Naive thymus-derived CD8-positive, alpha-beta T cell (primary cell): ENCODE data around the gene HIGD1B. TPM values are rescaled to one million over a fixed set of nuclear protein-coding genes. Genes with fewer than 3 reads are reported as not detected.

Experiments used
- ATAC-seq, 2 donors: fragments of 150-1000 bp; cut with Tn5 transposase in 1 of 2; sonication (Bioruptor Pico), chemical (Tn5 transposase) in 1 of 2; 1 replicate in 1 of 2; 2 replicates in 1 of 2; pipeline ENCODE4 v1.10.0; 2021; ENCODE audit warnings: mild to moderate bottlenecking in 2 of 2, moderate library complexity in 2 of 2
- POLR2A ChIA-PET: fragments of 350-600 bp; sonication (Branson Sonifier 250); formaldehyde crosslinking; loops from one replicate; lab custom pipeline; 2021; ENCODE audit warnings: antibody characterized with exemption; lab: Charles Lee
- DNase-seq, 10 donors: peaks; one replicate each; pipeline versions ENCODE4 v3.0.0 to v3.0.0-alpha.2; 2020 to 2022
- H3K27ac Mint-ChIP-seq, 10 donors: one replicate each; pipeline ENCODE4 v1.8.0; 2020 to 2022; ENCODE audit warnings: mild to moderate bottlenecking in 10 of 10, mixed read lengths in 10 of 10, moderate library complexity in 4 of 10, inconsistent platforms in 1 of 10
- H3K27me3 Mint-ChIP-seq, 5 donors: one replicate each; pipeline ENCODE4 v1.8.0; 2021 to 2022; ENCODE audit warnings: mixed read lengths in 5 of 5
- H3K36me3 Mint-ChIP-seq, 3 donors: one replicate each; pipeline ENCODE4 v1.8.0; 2020 to 2022; ENCODE audit warnings: mixed read lengths in 3 of 3, mild to moderate bottlenecking in 2 of 3, inconsistent platforms in 1 of 3
- H3K4me1 Mint-ChIP-seq, 4 donors: one replicate each; pipeline ENCODE4 v1.8.0; 2021 to 2022; ENCODE audit warnings: mixed read lengths in 4 of 4
- H3K4me3 Mint-ChIP-seq, 10 donors: one replicate each; pipeline ENCODE4 v1.8.0; 2020 to 2022; ENCODE audit warnings: mild to moderate bottlenecking in 10 of 10, mixed read lengths in 10 of 10, moderate library complexity in 6 of 10, inconsistent platforms in 1 of 10
- H3K9me3 Mint-ChIP-seq, 9 donors: one replicate each; pipeline ENCODE4 v1.8.0; 2020 to 2022; ENCODE audit warnings: mixed read lengths in 9 of 9, mild to moderate bottlenecking in 3 of 9, inconsistent platforms in 1 of 9, moderate library complexity in 1 of 9
- polyA plus RNA-seq, 3 donors: library from polyadenylated mRNA; unstranded; fragments of 300-500 nt; fragmentation: Illumina TruSeq; gene quantifications; one replicate each; pipeline ENCODE4 v1.2.3, GENCODE V29; 2021
- total RNA-seq, 8 experiments: library from RNA in 2 of 8; stranded (reverse) in 2 of 8; gene quantifications; one replicate each; pipeline ENCODE4 v1.2.3 and lab custom pipeline; 2021 to 2026

The HIGD1B gene
- total and polyA plus RNA-seq, 5 experiments from 2014 or later, result 0.35 to 0.75 TPM; not detected in 3

DNA sequence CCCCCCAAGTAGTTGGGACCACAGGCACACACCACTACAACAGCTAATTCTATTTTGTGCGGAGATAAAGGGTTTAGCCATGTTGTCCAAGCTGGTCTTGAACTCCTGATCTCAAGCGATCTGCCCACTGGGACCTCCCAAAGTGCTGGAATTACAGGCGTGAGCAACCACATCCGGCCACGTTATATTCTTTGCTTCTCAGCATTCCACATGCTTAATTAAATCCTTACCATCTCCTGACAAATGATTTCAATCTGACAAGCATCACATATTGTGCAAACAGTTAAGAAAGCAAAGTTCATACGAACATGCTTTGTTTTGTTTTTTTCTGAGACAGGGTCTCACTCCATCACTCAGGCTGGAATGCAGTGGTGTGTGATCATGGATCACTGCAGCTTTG is 18.2 kb downstream of the HIGD1B start:
- ATAC-seq, result no peak

DNA sequence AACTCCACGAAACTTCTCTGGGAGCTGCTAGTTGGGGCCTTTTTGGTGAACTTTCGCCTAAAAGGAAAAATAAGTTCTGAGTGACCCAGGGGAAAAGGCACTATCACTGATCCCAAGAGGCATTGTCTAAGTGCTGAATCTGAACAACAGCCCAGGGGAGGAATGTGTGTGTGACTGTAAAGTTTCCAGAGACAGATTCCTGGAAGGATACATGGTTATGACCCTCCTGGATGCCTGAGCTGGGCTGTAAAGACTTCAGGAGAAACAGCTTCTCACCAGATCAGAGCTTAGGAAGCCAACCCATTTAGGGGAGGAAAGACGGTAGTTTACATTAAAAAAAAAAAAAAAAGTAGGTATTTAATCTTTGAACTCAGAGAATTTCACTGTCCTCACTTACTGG is 20.2 kb downstream of the HIGD1B start:
- H3K4me3 Mint-ChIP-seq, result no peak overlapping the region
- H3K27me3 Mint-ChIP-seq, result no peaks in the 10 kb centered on the region
- POLR2A ChIA-PET, result interaction anchor here (0.7 kb wide), 1 partner anchor 358 kb away, joined by 3 read pairs; no protein-coding TSS in a partner anchor
- no peaks in the 10 kb centered on the region for H3K4me1 Mint-ChIP-seq
- DNase-seq (no peak), ATAC-seq (no peak)
- H3K9me3 Mint-ChIP-seq, result no peaks in the 10 kb centered on the region
- H3K27ac Mint-ChIP-seq, result no peak overlapping the region
- peaks cover 0 to 91% (median 20%) of the 10 kb centered on the region in 3 donors for H3K36me3 Mint-ChIP-seq

More for the DNA sequence above, 18.2 kb downstream of the HIGD1B start:
- peak overlapping the region in 1 of 10 donors; percentile 28 for H3K27ac Mint-ChIP-seq
- no peaks in the 10 kb centered on the region for H3K27me3 Mint-ChIP-seq
- H3K4me1 Mint-ChIP-seq, result peaks cover 0 to 1% (median 0%) of the 10 kb centered on the region in 4 donors
- no peak overlapping the region for H3K4me3 Mint-ChIP-seq
- POLR2A ChIA-PET, result interaction anchor here (1.3 kb wide), 1 partner anchor 91 kb away, joined by 4 read pairs; no protein-coding TSS in a partner anchor
- H3K9me3 Mint-ChIP-seq, result no peaks in the 10 kb centered on the region
- peaks cover 0 to 91% (median 11%) of the 10 kb centered on the region in 3 donors for H3K36me3 Mint-ChIP-seq
- DNase-seq, result no peak

DNA sequence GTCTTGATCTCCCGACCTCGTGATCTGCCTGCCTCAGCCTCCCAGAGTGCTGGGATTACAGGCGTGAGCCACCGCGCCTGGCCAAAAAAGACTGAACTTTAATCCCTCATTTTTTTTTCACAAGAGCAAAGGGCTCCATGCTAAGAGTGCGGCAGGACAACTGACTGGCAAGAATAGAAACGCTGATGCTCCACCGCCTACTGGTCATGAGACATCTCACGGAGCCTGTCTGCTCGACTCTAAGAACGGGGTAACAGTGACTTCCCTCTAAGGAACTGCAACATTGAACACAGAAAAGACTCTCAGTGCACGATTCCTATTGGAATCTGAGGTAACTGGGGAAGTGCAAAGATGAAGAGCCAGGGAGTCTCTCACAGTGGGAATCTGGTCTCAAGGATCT is 23.9 kb downstream of the HIGD1B start:
- no peaks in the 10 kb centered on the region for H3K9me3 Mint-ChIP-seq
- H3K27me3 Mint-ChIP-seq, result no peaks in the 10 kb centered on the region
- no peak for ATAC-seq
- DNase-seq, result no peak
- peaks cover 0 to 92% (median 21%) of the 10 kb centered on the region in 3 donors for H3K36me3 Mint-ChIP-seq
- no peak overlapping the region for H3K4me3 Mint-ChIP-seq
- H3K27ac Mint-ChIP-seq, result no peak overlapping the region
- POLR2A ChIA-PET, result no interaction called here
- no peaks in the 10 kb centered on the region for H3K4me1 Mint-ChIP-seq

DNA sequence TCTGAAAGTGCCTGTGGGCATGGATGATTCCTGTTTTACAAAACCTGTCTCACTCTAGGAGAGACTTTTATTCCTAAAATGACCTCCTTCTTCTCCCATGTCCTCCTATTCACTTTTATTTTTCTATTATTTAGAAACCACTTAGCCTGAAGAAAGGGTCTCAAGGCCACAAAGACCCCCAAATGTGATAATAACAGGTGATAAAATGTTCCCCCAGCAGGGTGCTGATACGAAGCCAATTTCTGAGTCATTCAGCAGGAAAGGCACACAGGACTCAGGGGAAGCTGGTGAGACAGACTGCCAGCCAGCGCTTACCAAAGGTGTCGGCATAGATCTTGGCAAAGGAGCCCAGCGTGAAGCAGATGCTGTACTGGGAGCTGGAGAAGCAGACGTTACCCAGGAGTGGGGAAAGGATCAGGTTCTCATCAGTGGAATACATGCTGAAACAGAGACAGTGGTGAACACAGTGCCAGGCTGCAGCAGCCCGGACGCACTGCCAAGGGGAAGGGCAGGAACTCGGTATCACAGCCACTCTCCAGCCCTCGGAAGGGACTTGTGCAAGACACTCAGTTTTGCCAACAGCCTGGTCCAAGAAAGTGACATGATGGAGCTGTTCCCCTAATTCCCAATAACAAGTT is 24.6 kb downstream of the HIGD1B start:
- H3K36me3 Mint-ChIP-seq, result peaks cover 0 to 91% (median 24%) of the 10 kb centered on the region in 3 donors
- no peaks in the 10 kb centered on the region for H3K9me3 Mint-ChIP-seq
- H3K4me1 Mint-ChIP-seq, result no peaks in the 10 kb centered on the region
- no peak for DNase-seq
- H3K27me3 Mint-ChIP-seq, result no peaks in the 10 kb centered on the region
- no peak overlapping the region for H3K4me3 Mint-ChIP-seq
- no peak for ATAC-seq
- POLR2A ChIA-PET, result no interaction called here
- peak overlapping the region in 1 of 10 donors; percentile 73 for H3K27ac Mint-ChIP-seq

DNA sequence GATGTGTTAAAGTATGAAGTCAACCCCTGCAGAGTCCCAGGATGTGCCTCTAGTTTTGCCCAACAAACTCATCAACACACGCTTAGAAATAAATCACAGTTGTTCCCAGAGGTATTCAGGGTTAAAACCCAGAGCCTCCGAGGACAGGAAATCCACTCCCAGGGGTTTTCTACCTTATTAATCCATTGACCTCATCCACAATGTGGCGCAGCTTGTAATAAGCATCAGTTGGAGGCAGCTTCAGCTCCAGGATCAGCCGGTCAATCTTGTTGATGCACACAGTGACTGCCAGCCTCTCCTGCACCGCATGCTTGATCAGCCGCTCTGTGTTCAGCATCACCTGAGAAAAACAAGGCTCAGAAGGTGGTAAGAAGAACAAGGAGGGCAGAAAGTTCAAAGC is 28.1 kb downstream of the HIGD1B start:
- Mint-ChIP-seq H3K27ac (no peak overlapping the region), H3K27me3 (no peaks in the 10 kb centered on the region), H3K9me3 (no peaks in the 10 kb centered on the region), H3K4me1 (peaks cover 0 to 5% (median 0%) of the 10 kb centered on the region in 4 donors), H3K36me3 (peaks cover 0 to 90% (median 28%) of the 10 kb centered on the region in 3 donors), H3K4me3 (no peak overlapping the region)
- DNase-seq (no peak), ATAC-seq (no peak)
- POLR2A ChIA-PET, result no interaction called here

DNA sequence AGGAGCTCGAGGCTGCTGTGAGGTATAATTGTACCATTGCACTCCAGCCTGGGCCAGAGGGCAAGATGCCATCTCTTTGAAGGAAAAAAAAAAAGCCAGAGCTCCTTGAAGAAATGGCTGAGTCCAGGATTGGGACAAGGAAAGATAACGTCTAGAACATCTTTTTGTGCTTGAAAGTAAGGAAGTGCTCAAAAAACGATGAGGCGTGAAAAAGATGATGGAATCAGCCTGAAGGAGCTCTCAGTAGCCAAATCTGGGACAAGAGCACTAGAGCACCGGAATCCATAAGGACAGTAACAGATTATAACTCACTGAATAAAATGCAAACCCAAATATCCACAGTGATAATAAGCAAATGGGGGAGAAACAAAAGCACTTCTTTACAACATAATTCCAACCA is 29.4 kb downstream of the HIGD1B start:
- Mint-ChIP-seq H3K9me3 (no peaks in the 10 kb centered on the region), H3K4me1 (peaks cover 0 to 5% (median 0%) of the 10 kb centered on the region in 4 donors), H3K4me3 (no peak overlapping the region), H3K36me3 (peaks cover 0 to 89% (median 26%) of the 10 kb centered on the region in 3 donors), H3K27ac (no peak overlapping the region), H3K27me3 (no peaks in the 10 kb centered on the region)
- no peak for ATAC-seq
- POLR2A ChIA-PET, result no interaction called here
- no peak for DNase-seq

DNA sequence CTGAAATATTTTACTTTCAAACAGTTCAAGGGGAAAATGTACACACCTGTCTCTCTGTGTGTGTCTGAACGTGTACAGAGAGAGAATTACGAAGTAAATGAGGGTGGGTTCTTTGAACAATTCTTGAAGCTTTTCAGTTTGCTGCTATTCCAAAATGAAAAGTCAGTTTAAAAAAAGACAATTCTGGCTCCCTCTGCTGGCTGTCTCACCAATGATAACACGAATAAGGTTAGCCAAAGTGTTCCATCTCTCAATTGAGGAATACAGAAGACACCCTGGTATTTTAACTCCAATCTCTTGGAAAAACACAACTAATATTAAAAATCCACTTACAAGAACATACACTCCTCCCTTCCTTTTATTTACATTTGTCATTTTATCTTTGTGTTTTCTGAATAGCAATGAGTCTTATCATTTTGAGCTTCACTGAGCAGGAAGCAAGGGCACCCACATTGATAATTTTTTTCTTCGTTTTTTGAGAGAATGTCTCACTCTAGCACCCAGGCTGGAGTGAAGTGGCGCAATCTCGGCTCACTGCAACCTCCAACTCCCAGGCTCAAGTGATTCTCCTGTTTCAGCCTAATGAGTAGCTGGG is 31.0 kb downstream of the HIGD1B start:
- H3K27me3 Mint-ChIP-seq, result no peaks in the 10 kb centered on the region
- H3K9me3 Mint-ChIP-seq, result no peaks in the 10 kb centered on the region
- H3K36me3 Mint-ChIP-seq, result peaks cover 7 to 89% (median 29%) of the 10 kb centered on the region in 3 donors
- no peak overlapping the region for H3K4me3 Mint-ChIP-seq
- DNase-seq (peak in 3 of 10 donors; percentile 12 to 33 (median 33)), ATAC-seq (no peak)
- POLR2A ChIA-PET, result interaction anchor here (0.5 kb wide), 1 partner anchor 203 kb away, joined by 3 read pairs; no protein-coding TSS in a partner anchor
- peak overlapping the region in 2 of 10 donors; percentile 2 to 11 for H3K27ac Mint-ChIP-seq
- peaks cover 0 to 8% (median under 1%) of the 10 kb centered on the region in 4 donors for H3K4me1 Mint-ChIP-seq

DNA sequence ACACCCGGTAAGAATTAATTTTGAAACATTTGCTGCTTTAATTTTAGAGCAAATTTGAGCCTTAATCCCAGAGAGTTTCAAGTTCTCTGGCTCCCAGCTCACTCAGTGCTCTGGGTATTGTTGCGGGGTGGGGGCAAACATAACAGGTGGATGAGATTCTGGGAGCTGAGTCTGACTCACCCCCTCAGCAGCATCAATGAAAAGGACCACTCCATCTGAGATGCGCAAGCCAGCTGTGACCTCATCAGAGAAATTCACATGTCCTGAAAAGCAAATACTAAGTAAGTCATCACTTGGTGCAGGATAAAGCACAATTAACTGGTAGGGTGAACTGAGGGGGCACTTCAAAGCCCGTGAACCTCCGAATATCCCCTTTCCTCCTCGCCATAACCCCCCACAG is 31.7 kb downstream of the HIGD1B start:
- no peak for DNase-seq
- no peak for ATAC-seq
- Mint-ChIP-seq H3K4me3 (no peak overlapping the region), H3K4me1 (peaks cover 0 to 8% (median under 1%) of the 10 kb centered on the region in 4 donors), H3K36me3 (peaks cover 7 to 86% (median 29%) of the 10 kb centered on the region in 3 donors), H3K27ac (no peak overlapping the region), H3K9me3 (no peaks in the 10 kb centered on the region), H3K27me3 (no peaks in the 10 kb centered on the region)
- POLR2A ChIA-PET, result interaction anchor here (0.5 kb wide), 1 partner anchor 202 kb away, joined by 3 read pairs; no protein-coding TSS in a partner anchor

DNA sequence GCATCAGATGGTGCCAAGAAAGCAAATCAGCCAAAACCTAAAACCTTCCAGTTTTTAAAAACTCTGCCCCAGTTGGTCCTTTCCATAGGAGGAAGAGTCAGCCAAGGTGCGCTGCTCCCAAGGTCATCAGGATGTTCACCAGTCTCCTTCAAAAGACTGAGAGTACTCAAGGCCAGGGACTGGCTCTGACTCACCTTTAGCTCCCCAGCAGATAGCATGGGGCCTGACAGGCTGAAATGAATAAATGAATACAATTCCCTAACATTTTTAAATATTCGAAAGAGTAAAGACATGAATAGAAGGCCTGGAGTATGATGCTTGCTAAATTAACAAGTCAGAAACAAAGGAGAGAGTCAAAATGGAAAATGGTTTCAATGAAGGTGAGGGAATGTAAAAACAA is 32.4 kb downstream of the HIGD1B start:
- ATAC-seq, result no peak
- POLR2A ChIA-PET, result no interaction called here

DNA sequence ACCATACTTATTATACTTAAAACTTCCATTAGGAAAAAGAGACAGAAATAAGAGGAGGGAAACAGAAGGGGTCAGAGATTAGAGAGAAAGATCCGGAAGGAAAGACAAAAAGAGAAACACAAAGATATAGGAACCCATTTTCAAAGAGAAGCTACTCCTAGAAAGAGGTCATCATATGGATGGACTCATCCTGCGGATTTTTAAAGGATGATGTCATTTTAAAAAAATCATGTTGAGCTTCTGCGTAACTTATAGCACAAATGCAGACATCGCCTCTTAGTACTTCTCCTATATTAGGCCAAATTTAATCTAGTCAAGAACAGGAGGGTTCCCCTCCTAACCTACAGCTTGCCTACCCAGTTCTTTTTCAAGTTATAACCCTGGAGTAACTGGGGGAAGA is 33.5 kb downstream of the HIGD1B start:
- Mint-ChIP-seq H3K9me3 (no peaks in the 10 kb centered on the region), H3K36me3 (peaks cover 7 to 91% (median 37%) of the 10 kb centered on the region in 3 donors), H3K4me3 (no peak overlapping the region), H3K27me3 (no peaks in the 10 kb centered on the region), H3K27ac (no peak overlapping the region), H3K4me1 (peaks cover 0 to 11% (median 2%) of the 10 kb centered on the region in 4 donors)
- ATAC-seq (no peak), DNase-seq (no peak)
- POLR2A ChIA-PET, result no interaction called here

More for the DNA sequence above, 32.4 kb downstream of the HIGD1B start:
- no peak for DNase-seq
- Mint-ChIP-seq H3K36me3 (peaks cover 7 to 91% (median 35%) of the 10 kb centered on the region in 3 donors), H3K4me3 (no peak overlapping the region), H3K27me3 (no peaks in the 10 kb centered on the region), H3K9me3 (no peaks in the 10 kb centered on the region), H3K27ac (no peak overlapping the region), H3K4me1 (peaks cover 0 to 8% (median under 1%) of the 10 kb centered on the region in 4 donors)

DNA sequence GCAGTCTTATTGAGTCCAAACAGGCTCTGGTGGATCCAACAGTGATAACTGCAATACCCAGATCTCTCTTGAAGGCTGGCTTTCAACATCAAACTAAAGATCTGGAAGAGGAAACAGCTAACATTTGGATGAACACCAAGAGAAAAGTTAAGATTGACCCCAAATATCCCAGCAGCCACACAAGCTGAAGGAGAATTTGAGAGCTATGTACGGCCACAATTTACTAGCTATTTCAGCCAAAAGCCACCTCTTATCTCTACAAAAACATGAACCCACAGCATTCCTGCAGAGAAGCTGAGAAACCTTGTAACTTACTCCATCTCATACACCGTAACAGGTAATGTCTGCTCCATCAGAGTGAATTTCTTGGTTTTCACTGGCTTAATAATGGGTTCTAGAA is 37.3 kb downstream of the HIGD1B start:
- DNase-seq (no peak), ATAC-seq (no peak)
- Mint-ChIP-seq H3K9me3 (no peaks in the 10 kb centered on the region), H3K27me3 (no peaks in the 10 kb centered on the region), H3K27ac (no peak overlapping the region), H3K4me3 (no peak overlapping the region), H3K36me3 (peaks cover 7 to 62% (median 28%) of the 10 kb centered on the region in 3 donors), H3K4me1 (peaks cover 0 to 15% (median 2%) of the 10 kb centered on the region in 4 donors)
- POLR2A ChIA-PET, result interaction anchor here (0.5 kb wide), 1 partner anchor 268 kb away, joined by 3 read pairs; no protein-coding TSS in a partner anchor

DNA sequence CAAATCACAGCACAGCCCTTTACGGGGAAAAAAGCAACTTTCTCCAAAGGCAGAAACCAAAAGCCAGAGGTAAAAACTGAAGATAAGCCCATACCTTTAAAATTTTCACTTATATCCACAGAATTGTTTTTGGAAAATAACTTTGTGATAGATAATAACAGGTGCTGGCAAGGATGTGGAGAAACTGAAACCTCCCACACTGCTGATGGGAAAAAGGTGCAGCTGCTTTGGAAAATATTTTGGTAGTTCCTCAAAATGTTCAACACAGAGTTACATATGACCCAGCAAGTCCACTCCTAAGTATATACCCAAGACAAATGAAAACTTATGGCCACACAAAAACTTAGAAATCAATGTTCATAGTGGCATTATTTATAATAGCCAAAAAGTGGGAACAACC is 39.3 kb downstream of the HIGD1B start:
- Mint-ChIP-seq H3K9me3 (no peaks in the 10 kb centered on the region), H3K4me3 (no peak overlapping the region), H3K27ac (peak overlapping the region in 4 of 10 donors; percentile 14 to 65 (median 42)), H3K4me1 (peaks cover 6 to 24% (median 9%) of the 10 kb centered on the region in 4 donors), H3K27me3 (no peaks in the 10 kb centered on the region), H3K36me3 (peaks cover 7 to 55% (median 23%) of the 10 kb centered on the region in 3 donors)
- ATAC-seq, result no peak
- DNase-seq, result no peak
- POLR2A ChIA-PET, result interaction anchor here (0.6 kb wide), 1 partner anchor 162 kb away, joined by 3 read pairs; no protein-coding TSS in a partner anchor
